Activated CD8-positive, alpha-beta memory T cell treated with anti-CD3 and anti-CD28 coated beads, Interleukin-2, amount 50 U/mL, for 24 hours (primary cell): Measurements from ENCODE around the gene PSMB2.

Experiments used
- DNase-seq: peaks from one replicate; pipeline ENCODE4 v3.0.0-alpha.2; 2020; ENCODE audit errors: extremely low read depth

The PSMB2 gene

GRCh38 chr1:35572296-35572695 is 69.0 kb downstream of the PSMB2 start:
- DNase-seq, result no peak

- no peak for DNase-seq
These were observed 70.1 kb downstream of the PSMB2 start for GRCh38 chr1:35571263-35571662.

GRCh38 chr1:35570589-35571137 is 70.7 kb downstream of the PSMB2 start:
- DNase-seq, result no peak

- DNase-seq, result no peak
These were observed 71.4 kb downstream of the PSMB2 start for GRCh38 chr1:35569936-35570335.

GRCh38 chr1:35568975-35569395 is 72.3 kb downstream of the PSMB2 start:
- DNase-seq, result peak; percentile 32

GRCh38 chr1:35567947-35568558 is 73.3 kb downstream of the PSMB2 start:
- DNase-seq, result no peak

GRCh38 chr1:35565742-35566133 is 75.6 kb downstream of the PSMB2 start:
- no peak for DNase-seq

GRCh38 chr1:35564884-35565741 is 76.2 kb downstream of the PSMB2 start:
- no peak for DNase-seq

- peak; percentile 63 for DNase-seq
These were observed 77.1 kb downstream of the PSMB2 start for GRCh38 chr1:35564037-35564883.

GRCh38 chr1:35563166-35563565 is 78.2 kb downstream of the PSMB2 start:
- DNase-seq, result no peak

- no peak for DNase-seq
These were observed 79.2 kb downstream of the PSMB2 start for GRCh38 chr1:35561972-35562680.

- DNase-seq, result no peak
These were observed 79.9 kb downstream of the PSMB2 start for GRCh38 chr1:35561297-35561971.

GRCh38 chr1:35560256-35561225 is 80.8 kb downstream of the PSMB2 start:
- no peak for DNase-seq

GRCh38 chr1:35559317-35559944 is 81.9 kb downstream of the PSMB2 start:
- no peak for DNase-seq

GRCh38 chr1:35558374-35559316 is 82.7 kb downstream of the PSMB2 start:
- no peak for DNase-seq

- peak; percentile 94 for DNase-seq
These were observed 83.5 kb downstream of the PSMB2 start, which contains the start of gene NCDN for GRCh38 chr1:35557611-35558373. NCDN (plus strand) TSS chr1:35557799; CDS start chr1:35558191, 392 bp downstream.

GRCh38 chr1:35557118-35557610 is 84.2 kb downstream of the PSMB2 start, which contains the start of gene KIAA0319L:
KIAA0319L (minus strand) TSS chr1:35557403; CDS start chr1:35554491, 2,912 bp downstream.
- DNase-seq, result no peak
